Bone marrow (tissue), 2 donors: ENCODE measurements around the gene LIM2.
A peak's percentile ranks its signal among the peaks of the same experiment; 100 is the strongest.

ENCODE experiments used
- DNase-seq, 2 donors: peaks; one replicate each; lab custom pipeline; 2025; lab: John Stamatoyannopoulos, UW

The LIM2 gene

DNA sequence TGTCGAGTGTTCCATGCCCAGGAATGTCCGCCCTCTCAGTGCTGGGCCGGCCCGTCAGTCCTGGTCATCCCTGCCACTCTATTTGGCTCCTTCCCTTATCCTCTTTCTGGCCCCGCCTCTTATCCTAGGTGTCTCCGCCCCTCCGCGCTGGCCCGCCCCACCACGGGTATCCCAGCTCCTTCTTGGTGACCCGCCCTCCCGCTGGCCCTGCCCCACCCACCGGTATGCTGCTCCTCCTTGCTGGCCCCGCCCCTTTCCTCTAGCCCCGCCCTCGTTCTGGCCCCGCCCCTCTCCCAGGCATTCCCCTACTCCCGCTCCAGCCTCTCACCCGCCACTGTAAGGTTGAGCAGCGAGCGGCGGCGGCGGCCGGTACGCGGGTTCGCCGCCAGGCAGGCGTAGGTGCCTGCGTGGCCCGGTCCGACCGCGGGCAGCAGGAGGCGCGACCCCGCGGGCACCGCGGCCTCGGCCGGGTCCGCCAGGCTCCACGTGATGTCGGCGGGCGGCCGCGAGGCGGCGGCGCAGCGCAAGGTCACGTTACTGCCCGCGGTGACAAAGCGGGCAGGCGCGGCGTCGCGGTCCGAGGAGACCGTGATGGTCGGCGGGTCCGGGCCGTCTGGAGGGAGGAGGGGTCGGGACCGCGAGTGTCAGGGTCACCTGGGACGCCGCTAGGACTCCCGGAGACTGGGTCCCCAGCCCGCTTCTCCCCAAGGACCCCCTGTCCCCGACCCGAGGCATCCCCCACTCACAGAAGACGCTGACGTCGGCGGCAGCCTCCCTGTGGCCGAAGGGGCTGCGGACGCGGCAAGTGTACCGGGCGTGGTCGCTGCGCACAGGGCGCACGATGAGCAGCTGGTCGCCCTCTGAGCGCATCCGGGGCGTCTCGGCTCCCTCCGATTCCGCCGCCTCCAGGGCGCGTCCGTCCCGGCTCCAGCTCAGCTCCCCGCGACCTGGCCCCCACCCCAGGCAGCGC, 47.8 kb downstream of the LIM2 start:
- peak; percentile 58 to 97 for DNase-seq

DNA sequence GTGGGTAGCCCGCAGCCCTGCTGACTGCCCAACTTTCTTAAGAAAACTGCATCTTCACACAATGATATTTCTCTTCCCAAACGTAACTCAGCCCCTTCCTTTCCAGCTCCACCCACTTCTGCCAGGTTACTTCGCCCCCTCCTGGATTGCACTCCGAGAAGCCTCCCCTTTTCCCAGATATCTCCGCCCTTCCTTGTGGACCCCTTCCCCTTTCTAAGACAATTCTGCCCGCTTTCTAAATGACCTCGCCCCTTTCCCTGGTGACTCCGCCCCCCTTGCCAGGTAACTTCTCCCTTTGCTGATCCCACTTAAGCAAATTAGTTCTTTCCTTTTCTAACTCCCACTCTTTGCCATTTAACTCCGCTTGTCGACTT, 48.5 kb downstream of the LIM2 start:
- DNase-seq = no peak

DNA sequence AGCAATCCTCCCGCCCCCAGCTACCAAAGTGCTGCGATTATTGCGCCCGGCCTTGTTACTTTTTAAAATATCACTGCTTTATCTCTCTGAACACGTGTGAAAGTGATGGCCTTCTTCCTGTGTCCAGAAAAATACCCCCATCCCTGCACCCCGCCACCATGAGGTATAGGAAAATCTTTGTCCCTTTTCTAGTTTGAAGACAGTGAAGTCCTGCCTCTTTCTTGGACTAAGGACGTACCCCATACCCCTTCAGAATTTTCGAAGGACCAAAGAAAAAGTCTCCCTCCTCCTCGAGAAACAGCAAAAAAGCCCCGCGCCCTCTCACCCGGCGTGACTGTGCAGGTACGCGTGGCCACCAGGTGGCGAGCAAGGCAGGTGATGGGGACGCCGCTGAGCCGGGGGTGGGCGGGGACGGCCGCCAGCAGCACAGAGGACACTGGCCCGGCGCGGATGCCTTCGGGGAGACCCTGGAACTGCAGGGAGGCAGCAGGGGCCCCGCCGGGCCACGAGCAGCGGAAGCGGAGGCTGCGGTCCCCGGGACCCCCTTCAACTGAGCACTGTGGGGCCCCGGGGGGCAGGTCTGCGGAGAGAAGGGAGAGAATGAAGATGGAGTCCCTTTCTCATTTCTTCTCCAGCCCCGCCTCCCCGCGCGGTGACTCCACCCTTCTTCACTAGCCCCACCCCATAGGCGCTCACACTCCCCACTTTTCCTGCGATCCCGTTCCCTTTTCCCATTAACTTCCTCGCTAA, 49.0 kb downstream of the LIM2 start:
- DNase-seq = peak; percentile 19 to 92

DNA sequence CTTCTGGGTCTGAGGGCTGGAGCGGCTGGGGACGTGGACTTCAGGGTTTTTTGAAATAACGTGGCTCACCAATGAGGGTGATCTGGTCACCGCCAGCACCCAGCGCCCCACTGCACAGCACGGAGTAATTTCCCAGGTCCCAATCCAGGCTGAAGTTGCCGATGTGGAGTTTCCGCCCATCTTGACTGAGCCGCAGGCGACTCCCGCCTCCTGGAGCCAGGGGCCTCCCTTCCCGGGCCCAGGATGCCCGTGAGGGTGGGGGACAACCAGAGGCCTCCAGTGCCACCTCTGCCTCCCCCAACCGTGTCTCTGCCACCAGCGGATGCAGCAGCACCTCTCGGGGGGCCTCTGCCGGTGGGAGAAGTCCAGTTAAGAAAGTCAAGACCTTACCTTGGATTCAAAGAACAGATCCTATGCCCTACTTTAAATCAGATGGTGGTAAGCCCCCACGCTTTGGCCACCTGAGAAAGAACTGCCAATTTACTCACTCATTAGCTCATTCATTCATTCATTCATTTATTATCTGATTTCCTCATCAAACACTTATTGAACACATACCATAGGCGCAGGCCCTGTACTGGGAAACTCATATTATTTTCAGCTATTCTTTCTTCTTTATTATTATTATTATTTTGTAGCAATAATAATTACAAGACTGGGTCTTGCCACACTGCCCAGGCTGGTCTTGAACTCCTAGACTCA, 49.8 kb downstream of the LIM2 start:
- DNase-seq = no peak

DNA sequence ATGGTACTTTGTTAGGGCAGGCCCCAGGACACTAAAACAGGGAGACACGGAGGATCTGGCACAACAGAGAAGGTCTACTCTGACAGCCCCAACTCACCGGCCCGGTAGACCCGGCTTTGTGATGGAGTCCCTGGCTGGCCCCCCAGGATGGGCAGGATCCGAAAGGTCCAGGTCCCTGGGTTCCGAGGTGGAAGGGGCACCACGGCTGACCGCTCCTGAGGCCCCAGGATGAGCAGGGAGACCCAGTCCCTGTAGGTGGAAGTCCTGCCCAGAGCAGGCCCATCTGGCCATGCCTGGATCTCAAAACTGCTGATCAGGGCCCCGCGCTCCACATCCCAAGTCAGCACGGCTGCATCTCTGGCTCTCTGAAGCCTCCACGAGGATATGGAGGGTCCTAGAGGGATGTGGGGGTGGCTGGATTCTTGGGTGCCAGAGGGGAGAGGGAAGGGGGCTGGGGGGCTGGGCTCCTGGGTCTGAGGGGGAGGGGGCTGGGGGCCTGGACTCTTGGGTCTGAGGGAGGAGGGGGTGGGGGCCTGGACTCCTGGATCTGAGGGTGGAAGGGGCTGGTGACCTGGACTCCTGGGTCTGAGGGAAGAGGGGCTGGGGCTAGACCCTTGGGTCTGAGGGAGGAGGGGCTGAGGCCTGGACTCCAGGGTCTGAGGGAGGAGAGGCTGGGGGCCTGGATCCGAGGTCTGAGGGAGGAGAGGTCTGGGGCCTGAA, 50.5 kb downstream of the LIM2 start:
- no peak for DNase-seq

DNA sequence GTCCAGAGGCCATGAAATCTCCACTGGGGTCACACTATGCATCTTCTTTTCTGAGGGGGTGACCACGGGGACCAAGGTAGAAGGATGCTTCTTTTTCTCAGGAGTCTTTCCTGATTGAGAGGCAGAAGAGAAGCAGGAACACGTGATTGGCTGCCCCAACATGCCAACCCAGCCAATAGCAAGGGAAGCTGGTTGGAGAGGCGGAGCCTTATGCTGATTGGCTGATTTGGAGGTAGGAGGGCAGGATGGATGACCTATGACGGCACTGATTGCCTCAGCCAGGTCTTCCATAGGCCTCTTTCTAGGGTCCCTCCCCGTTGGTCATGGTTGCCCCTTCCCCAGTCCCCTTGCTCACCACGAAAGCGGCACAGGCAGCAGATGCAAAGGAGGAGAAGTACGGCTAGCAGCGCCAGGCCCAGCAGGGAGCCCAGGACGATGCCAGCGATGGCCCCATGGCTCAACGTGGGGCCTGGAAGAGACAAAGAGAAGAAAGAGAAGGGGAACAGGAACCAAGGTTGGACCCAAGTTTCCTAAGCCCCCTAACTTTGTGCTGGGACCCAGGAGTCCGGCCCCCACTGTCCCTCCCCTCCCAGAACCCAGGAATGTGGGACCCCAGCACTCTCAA, 53.8 kb downstream of the LIM2 start:
- no peak for DNase-seq

DNA sequence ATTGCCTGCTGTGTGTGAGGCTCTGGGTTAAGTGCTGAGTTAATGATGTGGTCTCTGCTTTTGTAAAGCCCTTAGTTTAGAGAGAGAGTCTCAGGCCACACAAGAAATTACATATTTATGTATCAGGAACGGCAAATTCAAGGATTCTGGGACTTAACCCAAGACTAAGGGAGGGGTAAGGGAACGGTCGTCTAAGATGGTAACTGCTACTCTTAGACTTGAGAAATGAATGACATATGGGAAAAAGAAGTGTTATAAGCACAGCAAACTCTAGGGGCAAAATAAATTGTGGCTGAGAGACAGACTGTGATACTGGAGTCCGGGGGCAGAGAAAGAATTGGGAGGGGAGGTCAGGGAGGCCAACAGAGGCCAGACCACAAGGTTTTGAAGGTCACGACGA, 56.1 kb downstream of the LIM2 start:
- DNase-seq = no peak

DNA sequence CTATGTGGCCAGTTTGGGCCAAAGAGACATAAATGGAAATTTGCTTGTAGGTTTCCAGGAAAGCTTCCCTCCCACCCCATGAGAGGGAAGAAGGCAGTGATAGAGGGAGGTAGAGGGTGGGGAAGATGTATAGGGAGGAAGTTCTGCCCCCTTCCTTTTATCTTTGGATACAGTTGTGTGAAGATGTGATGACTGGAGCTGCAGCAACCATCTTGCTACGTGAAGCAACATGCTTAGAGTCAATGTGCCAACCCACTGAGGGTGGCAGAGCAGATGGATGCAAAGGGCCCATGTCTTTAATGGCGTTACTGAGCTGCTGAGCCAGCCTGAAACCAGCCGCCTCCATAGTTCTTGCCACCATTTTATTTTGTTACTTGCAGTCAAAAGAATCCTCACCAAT, 56.6 kb downstream of the LIM2 start:
- DNase-seq = no peak

DNA sequence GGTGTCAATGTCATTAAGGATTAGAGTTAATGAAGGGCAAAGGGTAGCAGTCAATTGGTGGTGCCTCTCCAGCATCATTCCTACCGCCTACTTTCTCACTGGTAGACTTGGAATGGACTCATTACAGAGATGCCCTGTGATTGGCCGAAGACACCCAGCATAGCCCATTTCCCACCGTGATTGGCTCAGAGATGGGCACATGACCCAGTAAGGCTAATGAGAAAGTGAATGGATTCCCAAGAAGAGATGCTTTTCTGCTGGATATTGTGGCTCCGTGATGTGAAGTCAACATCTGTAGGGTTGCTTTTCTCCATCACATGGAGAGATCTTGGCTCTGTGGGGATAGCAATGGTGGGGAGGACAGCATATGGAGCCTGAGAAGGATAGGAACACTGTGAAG, 57.4 kb downstream of the LIM2 start:
- DNase-seq = no peak
